ENCODE results near the gene CLASP1. TPM values are rescaled to one million over a fixed set of nuclear protein-coding genes. Genes with fewer than 3 reads are reported as not detected.

Gene CLASP1
- total and polyA plus RNA-seq, 2 of the 8 experiments (the other 6 are each of a cell fraction or from before 2014, with no cell fraction given) = 7.3 to 53.9 TPM

GRCh38 chr2:121470917-121471316 lies 178.3 kb downstream of the CLASP1 start (continued):
- TF ChIP-seq, protein P1, sequence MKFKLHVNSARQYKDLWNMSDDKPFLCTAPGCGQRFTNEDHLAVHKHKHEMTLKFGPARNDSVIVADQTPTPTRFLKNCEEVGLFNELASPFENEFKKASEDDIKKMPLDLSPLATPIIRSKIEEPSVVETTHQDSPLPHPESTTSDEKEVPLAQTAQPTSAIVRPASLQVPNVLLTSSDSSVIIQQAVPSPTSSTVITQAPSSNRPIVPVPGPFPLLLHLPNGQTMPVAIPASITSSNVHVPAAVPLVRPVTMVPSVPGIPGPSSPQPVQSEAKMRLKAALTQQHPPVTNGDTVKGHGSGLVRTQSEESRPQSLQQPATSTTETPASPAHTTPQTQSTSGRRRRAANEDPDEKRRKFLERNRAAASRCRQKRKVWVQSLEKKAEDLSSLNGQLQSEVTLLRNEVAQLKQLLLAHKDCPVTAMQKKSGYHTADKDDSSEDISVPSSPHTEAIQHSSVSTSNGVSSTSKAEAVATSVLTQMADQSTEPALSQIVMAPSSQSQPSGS (IDR thresholded peaks at IDR 0.05; ENCODE audit: low read length) = no peak

Data from H1 (cell line).